ENCODE data around the gene DNAJB13.

DNAJB13 gene

DNA sequence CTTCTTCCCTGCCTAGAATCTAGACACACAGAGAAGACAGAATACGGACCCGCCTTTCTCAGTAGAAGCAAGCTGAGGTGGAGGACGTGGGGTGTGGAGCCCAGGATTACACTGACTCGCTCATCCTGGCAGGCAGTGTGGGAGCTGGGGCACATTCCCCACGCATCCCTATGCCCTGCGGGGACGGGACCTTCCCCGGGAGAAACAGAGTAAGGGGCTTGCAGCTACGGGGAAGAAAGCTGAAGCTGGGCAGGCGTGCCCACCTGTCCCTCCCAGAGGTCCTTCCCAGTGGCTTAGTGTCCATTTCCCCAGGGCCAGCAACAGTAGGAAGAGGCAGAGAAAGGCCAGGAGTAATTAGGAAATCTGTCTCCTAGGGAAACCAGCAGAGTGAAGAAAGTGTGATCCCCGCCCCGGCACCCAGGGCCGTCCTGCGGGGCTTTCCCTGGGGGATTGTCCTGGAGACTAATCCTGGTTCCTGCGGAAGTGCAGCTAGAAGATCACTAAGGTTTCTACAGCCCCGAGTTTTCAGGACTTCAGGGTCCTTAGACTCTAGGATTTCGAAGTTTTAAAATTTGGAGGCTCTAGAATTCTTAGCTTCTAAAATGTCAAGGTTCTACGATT is 7.8 kb downstream of the DNAJB13 start:
- no peak overlapping the region for H3K27ac ChIP-seq
- ChIA-PET CTCF (no interaction called here), POLR2A (ENCODE audit: low non-redundant PET) (no interaction called here)
- no peak for DNase-seq (ENCODE audit: low spot score)
- TF ChIP-seq, protein P1, sequence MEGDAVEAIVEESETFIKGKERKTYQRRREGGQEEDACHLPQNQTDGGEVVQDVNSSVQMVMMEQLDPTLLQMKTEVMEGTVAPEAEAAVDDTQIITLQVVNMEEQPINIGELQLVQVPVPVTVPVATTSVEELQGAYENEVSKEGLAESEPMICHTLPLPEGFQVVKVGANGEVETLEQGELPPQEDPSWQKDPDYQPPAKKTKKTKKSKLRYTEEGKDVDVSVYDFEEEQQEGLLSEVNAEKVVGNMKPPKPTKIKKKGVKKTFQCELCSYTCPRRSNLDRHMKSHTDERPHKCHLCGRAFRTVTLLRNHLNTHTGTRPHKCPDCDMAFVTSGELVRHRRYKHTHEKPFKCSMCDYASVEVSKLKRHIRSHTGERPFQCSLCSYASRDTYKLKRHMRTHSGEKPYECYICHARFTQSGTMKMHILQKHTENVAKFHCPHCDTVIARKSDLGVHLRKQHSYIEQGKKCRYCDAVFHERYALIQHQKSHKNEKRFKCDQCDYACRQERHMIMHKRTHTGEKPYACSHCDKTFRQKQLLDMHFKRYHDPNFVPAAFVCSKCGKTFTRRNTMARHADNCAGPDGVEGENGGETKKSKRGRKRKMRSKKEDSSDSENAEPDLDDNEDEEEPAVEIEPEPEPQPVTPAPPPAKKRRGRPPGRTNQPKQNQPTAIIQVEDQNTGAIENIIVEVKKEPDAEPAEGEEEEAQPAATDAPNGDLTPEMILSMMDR (conservative IDR thresholded peaks at IDR 0.05; ENCODE audit: low read depth), result no peak

DNA sequence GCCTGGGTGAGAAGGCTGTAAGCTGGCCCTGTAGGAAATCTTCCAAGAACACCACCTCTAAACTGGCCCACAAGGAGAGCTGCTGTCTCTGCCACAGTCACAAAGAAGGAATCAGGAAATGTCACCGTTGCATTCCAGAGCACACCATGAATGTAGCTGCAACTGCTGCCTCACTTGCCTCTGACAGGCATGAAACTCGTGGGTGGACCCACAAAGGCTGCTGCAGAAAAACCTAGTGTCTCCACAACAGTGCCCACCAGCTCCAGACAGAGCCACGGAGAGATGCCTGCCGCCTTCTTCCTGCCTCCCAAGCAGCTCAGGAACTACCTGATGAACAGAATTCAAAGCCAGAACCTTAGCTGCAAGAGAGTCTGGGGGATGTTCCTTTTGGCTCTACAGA is 10.5 kb downstream of the DNAJB13 start:
- no peak overlapping the region for H3K27ac ChIP-seq
- ChIA-PET CTCF (interaction anchor here (0.7 kb wide), 1 partner anchor 266 kb away, joined by 6 read pairs; no protein-coding TSS in a partner anchor), POLR2A (ENCODE audit: low non-redundant PET) (no interaction called here)
- no peak for DNase-seq (ENCODE audit: low spot score)
- TF ChIP-seq, protein P1 (conservative IDR thresholded peaks at IDR 0.05; ENCODE audit: low read depth), result no peak

DNA sequence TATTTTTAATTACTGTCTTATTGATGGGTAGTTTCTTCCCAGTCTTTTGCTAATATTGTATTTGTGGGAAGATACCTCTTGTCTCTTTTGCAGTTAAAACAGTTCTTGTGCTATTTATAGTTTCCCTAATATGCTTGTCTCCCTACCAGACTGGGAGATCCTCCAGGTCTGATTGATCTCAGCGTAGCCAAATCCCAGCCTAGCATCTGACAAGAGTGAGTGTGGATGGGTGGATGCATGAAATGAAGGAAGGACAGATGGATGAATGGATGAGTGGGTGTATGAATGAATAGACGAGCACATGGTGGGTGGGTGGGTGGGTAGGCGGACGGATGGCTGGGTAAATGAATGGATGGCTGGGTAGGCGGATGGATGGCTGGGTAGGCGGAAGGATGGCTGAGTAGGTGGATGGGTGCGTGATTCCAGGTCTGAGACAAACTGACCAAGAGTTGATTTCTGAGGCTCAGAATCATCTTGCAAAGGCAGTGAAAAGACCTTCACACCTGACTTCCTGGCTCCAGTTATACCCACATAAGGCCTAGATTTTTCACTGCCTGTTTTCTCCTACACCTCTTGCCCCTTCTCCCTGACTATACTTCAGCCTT is 11.4 kb downstream of the DNAJB13 start:
- no peak overlapping the region for H3K27ac ChIP-seq
- DNase-seq (ENCODE audit: low spot score), result no peak
- POLR2A ChIA-PET (ENCODE audit: low non-redundant PET), result no interaction called here
- CTCF ChIA-PET, result no interaction called here
- TF ChIP-seq, protein P1 (conservative IDR thresholded peaks at IDR 0.05; ENCODE audit: low read depth), result no peak

DNA sequence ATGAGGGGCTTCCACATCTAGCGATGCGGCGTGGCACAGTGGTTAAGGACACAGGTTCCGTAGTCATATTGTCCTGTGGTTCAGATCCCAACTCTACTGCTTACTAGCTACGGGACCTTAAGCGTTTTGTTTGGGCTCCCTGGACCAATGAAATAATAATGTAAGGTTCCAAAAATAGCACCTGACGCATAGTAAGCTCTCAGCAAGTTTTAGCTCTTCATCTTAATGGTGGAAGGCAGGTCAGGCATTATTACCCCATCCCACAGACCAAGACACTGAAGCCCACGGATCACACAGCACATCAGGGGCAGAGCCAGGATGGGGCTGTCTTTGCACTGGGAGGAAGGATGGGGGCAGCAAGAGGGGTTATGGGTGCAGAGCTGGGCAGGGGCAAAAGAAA is 13.0 kb downstream of the DNAJB13 start:
- CTCF ChIA-PET, result interaction anchor here (0.6 to 1.0 kb wide), 9 partner anchors 9 to 336 kb away, joined by 3 to 5 read pairs (median 4); no protein-coding TSS in a partner anchor
- TF ChIP-seq, protein P1 (conservative IDR thresholded peaks at IDR 0.05; ENCODE audit: low read depth), result no peak
- H3K27ac ChIP-seq, result no peak overlapping the region
- no peak for DNase-seq (ENCODE audit: low spot score)
- POLR2A ChIA-PET (ENCODE audit: low non-redundant PET), result no interaction called here

DNA sequence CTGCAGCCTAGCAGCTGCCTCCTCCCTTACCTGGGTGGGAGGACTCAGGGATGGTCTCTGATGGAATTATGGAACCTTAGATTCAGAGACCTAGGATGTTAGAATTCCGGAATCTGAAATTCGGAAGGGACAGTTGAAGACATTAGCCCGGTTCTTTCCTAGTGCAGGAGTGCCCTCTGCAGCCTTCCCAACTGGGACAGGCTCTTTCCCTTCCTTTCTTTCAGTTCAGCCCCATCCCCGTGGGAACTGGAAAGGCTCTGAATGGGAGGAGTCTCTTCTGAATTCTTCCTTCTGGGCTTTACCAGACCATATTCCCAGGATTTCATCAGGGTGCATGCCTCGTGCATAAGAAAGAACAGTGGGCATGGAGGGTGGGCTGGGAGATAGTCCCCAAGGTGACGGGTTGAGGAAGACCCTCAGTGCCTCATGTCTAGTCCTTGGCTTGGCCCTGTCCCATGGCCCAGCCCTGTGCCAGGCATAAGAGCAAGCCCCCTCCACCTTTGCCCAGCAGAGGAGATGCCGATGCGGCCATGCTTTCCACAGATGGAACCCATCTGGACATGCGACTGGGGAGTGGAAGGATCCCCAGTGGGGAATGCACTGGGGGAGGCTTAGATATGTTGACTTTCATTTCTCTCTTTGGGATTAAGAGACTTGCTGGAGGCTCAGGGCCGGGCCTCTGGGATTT is 14.4 kb downstream of the DNAJB13 start:
- DNase-seq (ENCODE audit: low spot score), result no peak
- POLR2A ChIA-PET (ENCODE audit: low non-redundant PET), result no interaction called here
- no peak overlapping the region for H3K27ac ChIP-seq
- TF ChIP-seq, protein P1 (conservative IDR thresholded peaks at IDR 0.05; ENCODE audit: low read depth), result no peak
- CTCF ChIA-PET, result interaction anchor here (0.9 kb wide), 1 partner anchor 18 kb away, joined by 3 read pairs; no protein-coding TSS in a partner anchor

DNA sequence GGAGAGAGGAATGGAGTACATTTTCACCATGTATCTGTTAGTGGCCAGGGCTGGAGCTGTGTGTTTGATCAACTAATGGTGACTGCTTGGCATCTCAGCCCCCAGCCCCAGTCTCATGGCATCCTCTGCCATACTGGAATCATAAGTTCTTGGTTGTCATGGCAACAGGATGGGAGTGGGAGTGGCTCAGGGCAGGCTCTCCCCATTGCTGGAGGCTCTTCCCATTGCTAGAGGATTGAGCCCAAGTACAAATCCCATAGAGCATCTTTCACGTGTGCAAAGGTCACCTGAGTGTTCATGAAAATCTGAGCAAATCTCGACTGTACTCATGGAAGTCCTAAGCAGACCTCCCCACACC is 14.9 kb downstream of the DNAJB13 start:
- TF ChIP-seq, protein P1 (conservative IDR thresholded peaks at IDR 0.05; ENCODE audit: low read depth), result no peak
- no peak overlapping the region for H3K27ac ChIP-seq
- CTCF ChIA-PET, result interaction anchor here (1.6 kb wide), 1 partner anchor 15 kb away, joined by 6 read pairs; no protein-coding TSS in a partner anchor
- POLR2A ChIA-PET (ENCODE audit: low non-redundant PET), result no interaction called here
- no peak for DNase-seq (ENCODE audit: low spot score)
